ENCODE results near the gene ZNF219. TPM values are rescaled to one million over a fixed set of nuclear protein-coding genes. Genes with fewer than 3 reads are reported as not detected.

The ZNF219 gene
- total and polyA plus RNA-seq, 2 of the 13 experiments (the other 11 are each of a cell fraction or from before 2014, with no cell fraction given): 34.5 to 36.6 TPM

DNA sequence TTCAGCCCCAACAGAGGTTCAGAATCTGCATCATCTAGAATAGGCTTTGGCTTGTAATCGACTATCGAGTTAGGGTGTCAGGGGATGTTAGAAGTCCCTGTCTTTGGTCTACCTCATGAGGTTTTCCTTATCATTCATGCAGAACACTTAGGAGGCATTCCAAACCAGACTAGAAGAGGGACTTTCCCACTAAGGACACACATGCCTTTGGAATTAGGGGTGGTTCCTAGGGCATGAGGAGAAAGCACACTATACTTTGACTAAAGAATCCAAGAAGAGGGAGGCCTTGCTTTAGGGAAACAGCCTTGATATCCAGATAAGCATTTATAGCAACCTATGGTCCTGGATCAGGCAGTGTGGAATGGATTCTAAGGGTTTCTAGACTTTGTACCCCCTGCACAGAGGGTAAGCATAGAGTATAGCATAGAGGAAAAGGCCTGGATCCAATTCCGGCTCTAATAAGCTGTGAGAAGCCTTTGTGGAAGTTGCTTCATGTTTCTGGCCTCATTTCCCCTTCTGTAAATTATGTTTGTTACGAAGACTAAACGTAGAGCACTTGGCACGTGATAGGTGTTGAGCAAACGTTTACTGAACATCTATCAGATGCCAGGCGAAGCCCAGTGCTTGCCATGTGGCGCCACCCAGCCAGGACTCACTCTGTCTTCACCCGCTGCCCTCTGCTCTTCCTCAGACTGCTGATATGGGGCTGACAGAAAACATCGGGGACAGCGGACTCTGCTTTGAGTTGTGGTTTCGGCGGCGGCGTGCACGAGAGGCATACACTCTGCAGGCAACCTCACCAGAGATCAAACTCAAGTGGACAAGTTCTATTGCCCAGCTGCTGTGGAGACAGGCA, 13.2 kb downstream of the ZNF219 start:
- H3K9ac ChIP-seq (ENCODE audit: insufficient read depth, low read depth, low read length): no peak overlapping the region
- no peaks in the 10 kb centered on the region for H3K9me3 ChIP-seq (ENCODE audit: low read length)
- H3K27me3 ChIP-seq (ENCODE audit: control insufficient read depth in 1 of 2, insufficient read depth in 2 of 2, low read length in 2 of 2): no peaks in the 10 kb centered on the region
- POLR2A ChIA-PET: interaction anchor here (1.0 to 5.8 kb wide), 8 partner anchors 12 to 70 kb away, joined by 3 to 52 read pairs (median 7); partner anchors contain the start of genes ARHGEF40 and ZNF219
- no peak for DNase-seq (ENCODE audit: low spot score)
- no peak overlapping the region for H3K27ac ChIP-seq (ENCODE audit: extremely low read length, insufficient read depth, low read length)
- in situ Hi-C loops (cut with HindIII; ENCODE audit: extremely low pct_ligation_motif_present, low pct_unique_long_range_greater_than_20kb): no loop called here
- CTCF ChIA-PET (ENCODE audit: low intra/inter-chr PET ratio, low total read pairs): no interaction called here
- peaks cover 53 to 71% of the 10 kb centered on the region in 2 experiments for H3K36me3 ChIP-seq (replicated peaks in 1 of 2; ENCODE audit: control insufficient read depth in 1 of 2, insufficient read depth in 2 of 2, low read length in 2 of 2)
- intact Hi-C loops (cut with micrococcal nuclease; ENCODE audit: unreplicated experiment): no loop called here
- no peaks in the 10 kb centered on the region for H3K79me2 ChIP-seq (ENCODE audit: insufficient read depth, low read length)
- no peak overlapping the region for H2AFZ ChIP-seq (ENCODE audit: low read length)
- no peak overlapping the region for H3K4me3 ChIP-seq (replicated peaks in 1 of 3; ENCODE audit: insufficient read depth in 1 of 3, low read depth in 2 of 3, low read length in 3 of 3)
- peaks cover 22% of the 10 kb centered on the region for H3K4me1 ChIP-seq (ENCODE audit: insufficient read depth, low read length)
- no peak for FAIRE-seq
- no TSS peak for BruUV-seq (replicated peaks)
- ATAC-seq: peak; percentile 17; the same call in 2 of the 3 replicates
- 87% methylated on average over 17 of the region's 17 CpGs for WGBS (ENCODE audit: low lambda C conversion rate)
- H4K20me1 ChIP-seq (ENCODE audit: insufficient read depth, low read length): no peaks in the 10 kb centered on the region
- no peak overlapping the region for H3K4me2 ChIP-seq (ENCODE audit: low read depth, low read length)
- TF ChIP-seq ZEB1 (IDR thresholded peaks at IDR 0.05; ENCODE audit: insufficient replicate concordance, low read depth) (no peak), ZNF775 (CRISPR knock-in tag; IDR thresholded peaks at IDR 0.05; ENCODE audit: borderline replicate concordance) (no peak), ZFP36 (IDR thresholded peaks at IDR 0.05; ENCODE audit: borderline replicate concordance, low read depth, low read length, partially characterized antibody) (no peak), POLR2G (IDR thresholded peaks at IDR 0.05; ENCODE audit: low read depth, low read length) (peak; percentile 15; the same call in 1 of the 2 replicates), ZBTB38 (CRISPR knock-in tag; IDR thresholded peaks at IDR 0.05) (peak; percentile 47; the same call in 1 of the 2 replicates), HNF4G (IDR thresholded peaks at IDR 0.05; ENCODE audit: borderline replicate concordance, low read depth, low read length) (peak; percentile 54; the same call in 1 of the 2 replicates), HNF4G (CRISPR knock-in tag; IDR thresholded peaks at IDR 0.05; ENCODE audit: borderline replicate concordance, low read depth) (no peak), HNF4A (CRISPR knock-in tag; IDR thresholded peaks at IDR 0.05) (peak; percentile 61), ZNF251 (CRISPR knock-in tag; IDR thresholded peaks at IDR 0.05) (no peak), MED8 (CRISPR knock-in tag; IDR thresholded peaks at IDR 0.05; ENCODE audit: insufficient replicate concordance) (peak; percentile 36)
- TF ChIP-seq, protein P1, sequence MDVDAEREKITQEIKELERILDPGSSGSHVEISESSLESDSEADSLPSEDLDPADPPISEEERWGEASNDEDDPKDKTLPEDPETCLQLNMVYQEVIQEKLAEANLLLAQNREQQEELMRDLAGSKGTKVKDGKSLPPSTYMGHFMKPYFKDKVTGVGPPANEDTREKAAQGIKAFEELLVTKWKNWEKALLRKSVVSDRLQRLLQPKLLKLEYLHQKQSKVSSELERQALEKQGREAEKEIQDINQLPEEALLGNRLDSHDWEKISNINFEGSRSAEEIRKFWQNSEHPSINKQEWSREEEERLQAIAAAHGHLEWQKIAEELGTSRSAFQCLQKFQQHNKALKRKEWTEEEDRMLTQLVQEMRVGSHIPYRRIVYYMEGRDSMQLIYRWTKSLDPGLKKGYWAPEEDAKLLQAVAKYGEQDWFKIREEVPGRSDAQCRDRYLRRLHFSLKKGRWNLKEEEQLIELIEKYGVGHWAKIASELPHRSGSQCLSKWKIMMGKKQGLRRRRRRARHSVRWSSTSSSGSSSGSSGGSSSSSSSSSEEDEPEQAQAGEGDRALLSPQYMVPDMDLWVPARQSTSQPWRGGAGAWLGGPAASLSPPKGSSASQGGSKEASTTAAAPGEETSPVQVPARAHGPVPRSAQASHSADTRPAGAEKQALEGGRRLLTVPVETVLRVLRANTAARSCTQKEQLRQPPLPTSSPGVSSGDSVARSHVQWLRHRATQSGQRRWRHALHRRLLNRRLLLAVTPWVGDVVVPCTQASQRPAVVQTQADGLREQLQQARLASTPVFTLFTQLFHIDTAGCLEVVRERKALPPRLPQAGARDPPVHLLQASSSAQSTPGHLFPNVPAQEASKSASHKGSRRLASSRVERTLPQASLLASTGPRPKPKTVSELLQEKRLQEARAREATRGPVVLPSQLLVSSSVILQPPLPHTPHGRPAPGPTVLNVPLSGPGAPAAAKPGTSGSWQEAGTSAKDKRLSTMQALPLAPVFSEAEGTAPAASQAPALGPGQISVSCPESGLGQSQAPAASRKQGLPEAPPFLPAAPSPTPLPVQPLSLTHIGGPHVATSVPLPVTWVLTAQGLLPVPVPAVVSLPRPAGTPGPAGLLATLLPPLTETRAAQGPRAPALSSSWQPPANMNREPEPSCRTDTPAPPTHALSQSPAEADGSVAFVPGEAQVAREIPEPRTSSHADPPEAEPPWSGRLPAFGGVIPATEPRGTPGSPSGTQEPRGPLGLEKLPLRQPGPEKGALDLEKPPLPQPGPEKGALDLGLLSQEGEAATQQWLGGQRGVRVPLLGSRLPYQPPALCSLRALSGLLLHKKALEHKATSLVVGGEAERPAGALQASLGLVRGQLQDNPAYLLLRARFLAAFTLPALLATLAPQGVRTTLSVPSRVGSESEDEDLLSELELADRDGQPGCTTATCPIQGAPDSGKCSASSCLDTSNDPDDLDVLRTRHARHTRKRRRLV (CRISPR knock-in tag; IDR thresholded peaks at IDR 0.05): no peak
- TF ChIP-seq, protein P2, sequence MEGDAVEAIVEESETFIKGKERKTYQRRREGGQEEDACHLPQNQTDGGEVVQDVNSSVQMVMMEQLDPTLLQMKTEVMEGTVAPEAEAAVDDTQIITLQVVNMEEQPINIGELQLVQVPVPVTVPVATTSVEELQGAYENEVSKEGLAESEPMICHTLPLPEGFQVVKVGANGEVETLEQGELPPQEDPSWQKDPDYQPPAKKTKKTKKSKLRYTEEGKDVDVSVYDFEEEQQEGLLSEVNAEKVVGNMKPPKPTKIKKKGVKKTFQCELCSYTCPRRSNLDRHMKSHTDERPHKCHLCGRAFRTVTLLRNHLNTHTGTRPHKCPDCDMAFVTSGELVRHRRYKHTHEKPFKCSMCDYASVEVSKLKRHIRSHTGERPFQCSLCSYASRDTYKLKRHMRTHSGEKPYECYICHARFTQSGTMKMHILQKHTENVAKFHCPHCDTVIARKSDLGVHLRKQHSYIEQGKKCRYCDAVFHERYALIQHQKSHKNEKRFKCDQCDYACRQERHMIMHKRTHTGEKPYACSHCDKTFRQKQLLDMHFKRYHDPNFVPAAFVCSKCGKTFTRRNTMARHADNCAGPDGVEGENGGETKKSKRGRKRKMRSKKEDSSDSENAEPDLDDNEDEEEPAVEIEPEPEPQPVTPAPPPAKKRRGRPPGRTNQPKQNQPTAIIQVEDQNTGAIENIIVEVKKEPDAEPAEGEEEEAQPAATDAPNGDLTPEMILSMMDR (CRISPR knock-in tag; IDR thresholded peaks at IDR 0.05): 0 out of 2 replicates have a peak, but pooled peaks have one; percentile 4

All from HepG2 (cell line).